PC-3 (cell line): ENCODE results near the gene SCN10A. TPM values are rescaled to one million over a fixed set of nuclear protein-coding genes. Genes with fewer than 3 reads are reported as not detected.

Experiments
- ATAC-seq: fragments of 200-7000 bp; cut with Tn5 transposase; 2 replicates; pipeline ENCODE4 v1.9.1; 2020; ENCODE audit warnings: mild to moderate bottlenecking, moderate library complexity
- BruUV-seq: library from RNA; stranded (reverse); fragments of 400-500 nt; replicated peaks from 2 replicates; lab custom pipeline; 2021; lab: Mats Ljungman, UMichigan
- CTCF ChIA-PET: fragments of 300-600 bp; sonication (Branson Sonifier 250); formaldehyde crosslinking; loops from one replicate; lab custom pipeline; 2022; ENCODE audit warnings: antibody characterized with exemption; lab: Charles Lee
- POLR2A ChIA-PET: fragments of 300-600 bp; sonication (Branson Sonifier 250); formaldehyde crosslinking; loops from one replicate; lab custom pipeline; 2022; ENCODE audit warnings: antibody characterized with exemption; ENCODE audit not compliant: unreplicated experiment; lab: Charles Lee
- DNase-seq: peaks from one replicate; pipeline ENCODE4 v3.0.0-alpha.2; 2015
- H2AFZ ChIP-seq: fragments of 300-600 bp; sonication (generic); 2 replicates; pipeline ENCODE4 v1.6.0; 2016; ENCODE audit warnings: antibody characterized with exemption, low read length
- H3F3A ChIP-seq: fragments of 300-600 bp; sonication (generic); one replicate; pipeline ENCODE4 v1.6.0; 2017; ENCODE audit warnings: antibody characterized with exemption, low read length, control low read depth, mild to moderate bottlenecking; ENCODE audit not compliant: unreplicated experiment
- H3K27ac ChIP-seq: fragments of 300-600 bp; sonication (generic); 2 replicates; pipeline ENCODE4 v1.5.1; 2016; ENCODE audit warnings: mild to moderate bottlenecking, low read length
- H3K27me3 ChIP-seq: fragments of 300-600 bp; sonication (generic); 2 replicates; pipeline ENCODE4 v1.6.1; 2016; ENCODE audit warnings: low read length, mixed read lengths
- H3K36me3 ChIP-seq: fragments of 300-600 bp; sonication (generic); 2 replicates; pipeline ENCODE4 v1.6.1; 2016; ENCODE audit warnings: low read depth, mixed run types, low read length, mixed read lengths
- H3K4me1 ChIP-seq: fragments of 300-600 bp; sonication (generic); 2 replicates; pipeline ENCODE4 v1.5.1; 2016; ENCODE audit warnings: low read length; ENCODE audit not compliant: insufficient read depth
- H3K4me2 ChIP-seq: fragments of 300-600 bp; sonication (generic); 2 replicates; pipeline ENCODE4 v1.6.0; 2016; ENCODE audit warnings: low read length
- H3K4me3 ChIP-seq: fragments of 300-600 bp; sonication (generic); 2 replicates; pipeline ENCODE4 v1.5.1; 2016; ENCODE audit warnings: mild to moderate bottlenecking, low read length, mixed read lengths
- H3K79me2 ChIP-seq: fragments of 300-600 bp; sonication (generic); 2 replicates; pipeline ENCODE4 v1.6.1; 2017; ENCODE audit warnings: low read length, mixed read lengths
- H3K9ac ChIP-seq: fragments of 300-600 bp; sonication (generic); 2 replicates; pipeline ENCODE4 v1.6.0; 2016; ENCODE audit warnings: mild to moderate bottlenecking, low read length
- H3K9me2 ChIP-seq: fragments of 300-600 bp; sonication (generic); replicated peaks from 2 replicates; pipeline ENCODE4 v1.6.1; 2016; ENCODE audit warnings: mixed run types, low read length, mixed read lengths
- H3K9me3 ChIP-seq: fragments of 300-600 bp; sonication (generic); 2 replicates; pipeline ENCODE4 v1.6.1; 2016; ENCODE audit warnings: low read length, mixed read lengths
- H4K20me1 ChIP-seq: fragments of 300-600 bp; sonication (generic); 2 replicates; pipeline ENCODE4 v1.6.1; 2016; ENCODE audit warnings: low read length, mixed read lengths
- EZH2 ChIP-seq: fragments of 300-600 bp; sonication (generic); IDR thresholded peaks from one replicate; pipeline ENCODE4 v1.6.1; 2017; ENCODE audit warnings: antibody characterized with exemption, mild to moderate bottlenecking, low read length; ENCODE audit not compliant: unreplicated experiment
- EZH2phosphoT487 ChIP-seq: fragments of 300-600 bp; sonication (generic); IDR thresholded peaks from 2 replicates; pipeline ENCODE4 v1.6.1; 2018; ENCODE audit warnings: mild to moderate bottlenecking, antibody characterized with exemption, low read length, borderline replicate concordance
- intact Hi-C: fragments of 100-400 bp; cut with micrococcal nuclease; formaldehyde crosslinking; loops from 2 replicates; pipeline ENCODE4 v1.9.0; 2023
- total RNA-seq: library from RNA; depleted of rRNA; stranded (reverse); fragments of >200 nt; gene quantifications from 2 replicates; pipeline ENCODE4 v1.2.3, GENCODE V29; 2014
- TF ChIP-seq, protein P1 (sequence below): fragments of 300-600 bp; sonication (generic); conservative IDR thresholded peaks from 2 replicates; pipeline ENCODE4 v1.5.1; 2017; ENCODE audit warnings: antibody characterized with exemption, low read depth, mild to moderate bottlenecking, low read length

Gene SCN10A
- total RNA-seq, 1 experiment from 2014 or later = not detected

DNA sequence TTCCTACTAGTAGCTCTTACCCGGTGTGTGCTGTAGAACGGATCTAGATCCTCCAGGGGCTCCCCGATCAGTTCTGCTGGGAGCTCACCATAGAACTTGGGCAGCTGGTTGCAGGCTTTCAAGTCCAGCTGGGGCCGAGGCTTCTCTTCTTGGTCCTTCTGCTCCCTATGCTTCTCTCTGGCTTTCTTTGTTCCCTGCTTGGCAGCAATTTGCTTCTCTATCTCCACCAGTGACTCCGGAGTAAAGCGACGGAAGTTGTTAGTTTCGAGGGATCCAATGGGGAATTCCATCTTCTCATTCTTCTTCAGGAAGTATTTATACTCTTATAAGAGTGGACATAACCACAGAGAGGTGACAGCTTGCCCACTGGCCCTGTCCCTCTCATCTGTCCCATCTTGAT lies 22.3 kb downstream of the SCN10A start:
- no peaks in the 10 kb centered on the region for H3K36me3 ChIP-seq
- no peaks in the 10 kb centered on the region for H3F3A ChIP-seq
- no peaks in the 10 kb centered on the region for H3K9me2 ChIP-seq
- no peaks in the 10 kb centered on the region for H3K79me2 ChIP-seq
- peaks cover 15% of the 10 kb centered on the region for H3K27me3 ChIP-seq
- no peaks in the 10 kb centered on the region for H4K20me1 ChIP-seq
- TF ChIP-seq EZH2phosphoT487 (no peak), EZH2 (no peak)
- TF ChIP-seq, protein P1, sequence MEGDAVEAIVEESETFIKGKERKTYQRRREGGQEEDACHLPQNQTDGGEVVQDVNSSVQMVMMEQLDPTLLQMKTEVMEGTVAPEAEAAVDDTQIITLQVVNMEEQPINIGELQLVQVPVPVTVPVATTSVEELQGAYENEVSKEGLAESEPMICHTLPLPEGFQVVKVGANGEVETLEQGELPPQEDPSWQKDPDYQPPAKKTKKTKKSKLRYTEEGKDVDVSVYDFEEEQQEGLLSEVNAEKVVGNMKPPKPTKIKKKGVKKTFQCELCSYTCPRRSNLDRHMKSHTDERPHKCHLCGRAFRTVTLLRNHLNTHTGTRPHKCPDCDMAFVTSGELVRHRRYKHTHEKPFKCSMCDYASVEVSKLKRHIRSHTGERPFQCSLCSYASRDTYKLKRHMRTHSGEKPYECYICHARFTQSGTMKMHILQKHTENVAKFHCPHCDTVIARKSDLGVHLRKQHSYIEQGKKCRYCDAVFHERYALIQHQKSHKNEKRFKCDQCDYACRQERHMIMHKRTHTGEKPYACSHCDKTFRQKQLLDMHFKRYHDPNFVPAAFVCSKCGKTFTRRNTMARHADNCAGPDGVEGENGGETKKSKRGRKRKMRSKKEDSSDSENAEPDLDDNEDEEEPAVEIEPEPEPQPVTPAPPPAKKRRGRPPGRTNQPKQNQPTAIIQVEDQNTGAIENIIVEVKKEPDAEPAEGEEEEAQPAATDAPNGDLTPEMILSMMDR = no peak
- no peak overlapping the region for H2AFZ ChIP-seq
- H3K9ac ChIP-seq = no peak overlapping the region
- no peak overlapping the region for H3K4me2 ChIP-seq
- H3K4me3 ChIP-seq = no peak overlapping the region
- intact Hi-C loops = no loop called here
- H3K4me1 ChIP-seq = no peaks in the 10 kb centered on the region
- no peak overlapping the region for H3K27ac ChIP-seq
- no peak for ATAC-seq
- no peaks in the 10 kb centered on the region for H3K9me3 ChIP-seq
- no peak for DNase-seq
- no TSS peak for BruUV-seq
- ChIA-PET CTCF (no interaction called here), POLR2A (no interaction called here)

DNA sequence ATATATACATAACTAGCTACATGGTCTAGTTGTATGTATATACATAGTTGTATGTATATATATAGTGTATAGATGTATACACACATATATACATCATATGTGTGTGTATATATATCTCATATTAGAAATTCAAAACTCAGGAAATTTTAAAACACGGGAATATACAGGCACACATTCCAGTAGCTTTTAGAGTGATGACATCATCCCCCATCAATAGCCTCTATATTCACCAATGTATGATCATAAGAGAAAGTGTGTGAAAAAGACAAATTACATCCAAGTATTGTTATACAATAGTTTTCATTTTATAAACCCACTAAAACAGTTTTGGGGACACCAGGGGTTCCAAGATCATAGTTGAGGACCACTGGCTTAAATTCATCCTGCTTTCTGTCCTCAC lies 23.0 kb downstream of the SCN10A start:
- intact Hi-C loops = no loop called here
- Histone ChIP-seq H4K20me1 (no peaks in the 10 kb centered on the region), H3K9me2 (no peaks in the 10 kb centered on the region), H3F3A (no peaks in the 10 kb centered on the region), H3K4me1 (no peaks in the 10 kb centered on the region), H3K9me3 (no peaks in the 10 kb centered on the region), H3K4me2 (no peak overlapping the region), H2AFZ (no peak overlapping the region), H3K27ac (no peak overlapping the region), H3K27me3 (peaks cover 16% of the 10 kb centered on the region), H3K79me2 (no peaks in the 10 kb centered on the region), H3K9ac (no peak overlapping the region), H3K4me3 (no peak overlapping the region), H3K36me3 (no peaks in the 10 kb centered on the region)
- no TSS peak for BruUV-seq
- POLR2A ChIA-PET = no interaction called here
- CTCF ChIA-PET = no interaction called here
- TF ChIP-seq, protein P1 = no peak
- no peak for TF ChIP-seq EZH2phosphoT487
- no peak for TF ChIP-seq EZH2
- DNase-seq = no peak
- ATAC-seq = no peak

DNA sequence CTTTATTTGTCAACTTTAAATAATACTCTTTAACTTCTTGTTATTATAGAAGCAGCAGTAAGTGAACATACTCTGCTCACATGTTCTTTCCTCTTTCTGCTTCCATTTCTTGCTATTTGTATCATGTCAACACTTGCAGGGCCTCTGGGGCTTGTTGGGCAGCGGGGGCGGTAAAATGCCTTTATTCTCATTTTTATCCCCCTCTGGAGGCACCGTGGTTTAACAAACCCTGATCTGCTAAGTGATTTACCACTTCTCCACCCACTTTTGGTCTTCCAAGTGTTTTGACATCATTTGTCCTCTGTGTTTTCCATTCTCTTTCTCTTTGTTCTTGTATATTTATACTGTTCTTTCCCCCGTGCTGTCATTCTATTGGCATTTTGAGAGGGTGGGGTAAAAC lies 33.9 kb downstream of the SCN10A start:
- no TSS peak for BruUV-seq
- no peaks in the 10 kb centered on the region for H3K9me2 ChIP-seq
- H4K20me1 ChIP-seq = no peaks in the 10 kb centered on the region
- no peak overlapping the region for H3K4me3 ChIP-seq
- H3K27ac ChIP-seq = no peak overlapping the region
- POLR2A ChIA-PET = no interaction called here
- peaks cover 17% of the 10 kb centered on the region for H3K27me3 ChIP-seq
- H3F3A ChIP-seq = no peaks in the 10 kb centered on the region
- TF ChIP-seq EZH2 = no peak
- TF ChIP-seq, protein P1 = 0 out of 2 replicates have a peak, but pooled peaks have one; percentile 28
- CTCF ChIA-PET = no interaction called here
- no peak overlapping the region for H2AFZ ChIP-seq
- H3K4me1 ChIP-seq = no peaks in the 10 kb centered on the region
- no peaks in the 10 kb centered on the region for H3K9me3 ChIP-seq
- DNase-seq (peak; percentile 17), ATAC-seq (no peak)
- no peak overlapping the region for H3K4me2 ChIP-seq
- H3K36me3 ChIP-seq = no peaks in the 10 kb centered on the region
- intact Hi-C loops = no loop called here
- H3K9ac ChIP-seq = no peak overlapping the region
- H3K79me2 ChIP-seq = no peaks in the 10 kb centered on the region
